ENCODE results near the gene POT1.

- no peak for TF ChIP-seq CREB1 (IDR thresholded peaks at IDR 0.05)
- no peak for TF ChIP-seq POLR2A (IDR thresholded peaks at IDR 0.05; ENCODE audit: control extremely low read depth in 1 of 2, low read depth in 2 of 2, low read length in 2 of 2)
- no peak for TF ChIP-seq RAD21 (IDR thresholded peaks at IDR 0.05 in 1 of 2, conservative IDR thresholded peaks at IDR 0.05 in 1 of 2; ENCODE audit: low read depth in 2 of 2, low read length in 2 of 2)
- TF ChIP-seq EZH2 (IDR thresholded peaks at IDR 0.05; ENCODE audit: low read depth, low read length, severe bottlenecking): no peak
- TF ChIP-seq CTCF (IDR thresholded peaks at IDR 0.05; ENCODE audit: control extremely low read depth in 1 of 3, insufficient read depth in 1 of 3, low read depth in 1 of 3, low read length in 3 of 3): no peak
- no peak for TF ChIP-seq SAP30 (IDR thresholded peaks at IDR 0.05; ENCODE audit: insufficient read depth, insufficient replicate concordance, low read length)
- no peak for TF ChIP-seq POLR2AphosphoS5 (IDR thresholded peaks at IDR 0.05; ENCODE audit: low read depth, low read length)
- TF ChIP-seq RXRA (IDR thresholded peaks at IDR 0.05; ENCODE audit: insufficient read depth, low read depth, low read length): no peak
- no peak for TF ChIP-seq RBBP5 (IDR thresholded peaks at IDR 0.05; ENCODE audit: borderline replicate concordance, low read depth, low read length)
- TF ChIP-seq TAF1 (IDR thresholded peaks at IDR 0.05; ENCODE audit: low read depth, low read length): no peak
Observed at GRCh38 chr7:124943472-124943871, 13.8 kb upstream of the POT1 start.
